LNCaP clone FGC (cell line): ENCODE measurements around the gene SERTAD1.

Experiments used
- DNase-seq: peaks from one replicate; pipeline ENCODE4 v3.0.0-alpha.2; 2011; ENCODE audit warnings: low read depth
- H3K4me3 ChIP-seq: 2 replicates; pipeline ENCODE4 v1.5.1; 2011; ENCODE audit warnings: mild to moderate bottlenecking, low read depth, low read length, control low read depth
- CTCF ChIP-seq: IDR thresholded peaks from 2 replicates; pipeline ENCODE4 v1.5.1; 2012; ENCODE audit warnings: mild to moderate bottlenecking; ENCODE audit not compliant: control insufficient read depth, insufficient read depth; ENCODE audit errors: extremely low read depth

The SERTAD1 gene

GRCh38 chr19:40420766-40421765, 4.7 kb downstream of the SERTAD1 start:
- TF ChIP-seq CTCF = peak; percentile 85
- peak; percentile 75 for DNase-seq
- H3K4me3 ChIP-seq = peak overlapping the region; percentile 67

- no peak for DNase-seq
- TF ChIP-seq CTCF = no peak
- H3K4me3 ChIP-seq = peak overlapping the region; percentile 67
Observed at GRCh38 chr19:40420451-40420765, 5.4 kb downstream of the SERTAD1 start.

DNA sequence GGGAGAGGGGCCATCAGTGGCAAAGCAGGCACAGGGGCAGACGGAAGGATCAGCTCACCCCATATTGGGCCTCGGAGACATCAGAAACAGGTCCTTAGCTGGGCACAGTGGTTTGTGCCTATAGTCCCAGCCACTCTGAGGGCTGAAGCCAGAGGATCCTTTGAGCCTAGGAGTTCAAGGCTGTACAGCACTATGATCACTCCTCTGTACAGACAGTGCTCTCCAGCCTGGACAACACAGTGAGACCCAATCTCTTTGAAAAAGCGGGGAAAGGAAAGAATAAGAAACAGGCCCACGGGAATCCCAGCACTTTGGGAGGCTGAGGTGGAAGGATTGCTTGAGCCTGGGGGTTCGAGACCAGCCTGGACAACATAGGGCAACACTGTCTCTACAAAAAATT, 6.0 kb downstream of the SERTAD1 start:
- no peak overlapping the region for H3K4me3 ChIP-seq
- no peak for DNase-seq
- no peak for TF ChIP-seq CTCF

DNA sequence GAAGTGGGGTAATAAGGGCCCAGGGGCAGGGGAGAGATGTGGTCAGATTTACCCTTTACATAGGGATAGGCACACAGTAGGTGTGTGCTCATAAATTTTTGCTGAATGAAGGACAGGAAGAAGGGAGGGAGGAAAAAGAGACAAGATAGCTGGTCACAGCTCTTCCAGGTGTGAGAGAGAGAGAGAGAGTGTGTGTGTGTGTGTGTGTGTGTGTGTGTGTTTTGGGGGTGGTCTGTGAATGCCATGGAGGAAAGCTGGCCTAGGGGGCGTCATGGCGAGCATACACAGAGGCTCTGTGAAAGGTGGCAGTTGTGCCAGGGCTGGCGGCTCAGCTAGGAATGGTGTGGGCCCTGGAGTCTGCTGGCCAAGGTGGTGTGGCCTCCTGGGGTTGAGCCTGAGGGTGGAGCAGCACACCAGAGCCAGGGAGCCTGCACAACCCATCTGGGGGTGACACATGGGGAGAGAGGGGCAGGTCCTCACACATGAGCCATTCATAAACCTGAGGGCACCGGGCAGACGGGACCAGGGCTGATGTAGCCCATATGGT, 6.7 kb downstream of the SERTAD1 start:
- H3K4me3 ChIP-seq = no peak overlapping the region
- DNase-seq = no peak
- no peak for TF ChIP-seq CTCF

- TF ChIP-seq CTCF = no peak
- H3K4me3 ChIP-seq = no peak overlapping the region
- no peak for DNase-seq
Observed at GRCh38 chr19:40418040-40418439, 7.8 kb downstream of the SERTAD1 start.

GRCh38 chr19:40417643-40417981, 8.2 kb downstream of the SERTAD1 start:
- no peak for TF ChIP-seq CTCF
- DNase-seq = no peak
- H3K4me3 ChIP-seq = no peak overlapping the region

- DNase-seq = no peak
- no peak for TF ChIP-seq CTCF
- no peak overlapping the region for H3K4me3 ChIP-seq
Observed at GRCh38 chr19:40416918-40417642, 8.7 kb downstream of the SERTAD1 start.
